Measurements from ENCODE around the gene LFNG. TPM values are rescaled to one million over a fixed set of nuclear protein-coding genes. Genes with fewer than 3 reads are reported as not detected.

The LFNG gene
- polyA plus RNA-seq, 2 of the 4 experiments (the other 2 are of a cell fraction): 2.3 to 7.3 TPM

DNA sequence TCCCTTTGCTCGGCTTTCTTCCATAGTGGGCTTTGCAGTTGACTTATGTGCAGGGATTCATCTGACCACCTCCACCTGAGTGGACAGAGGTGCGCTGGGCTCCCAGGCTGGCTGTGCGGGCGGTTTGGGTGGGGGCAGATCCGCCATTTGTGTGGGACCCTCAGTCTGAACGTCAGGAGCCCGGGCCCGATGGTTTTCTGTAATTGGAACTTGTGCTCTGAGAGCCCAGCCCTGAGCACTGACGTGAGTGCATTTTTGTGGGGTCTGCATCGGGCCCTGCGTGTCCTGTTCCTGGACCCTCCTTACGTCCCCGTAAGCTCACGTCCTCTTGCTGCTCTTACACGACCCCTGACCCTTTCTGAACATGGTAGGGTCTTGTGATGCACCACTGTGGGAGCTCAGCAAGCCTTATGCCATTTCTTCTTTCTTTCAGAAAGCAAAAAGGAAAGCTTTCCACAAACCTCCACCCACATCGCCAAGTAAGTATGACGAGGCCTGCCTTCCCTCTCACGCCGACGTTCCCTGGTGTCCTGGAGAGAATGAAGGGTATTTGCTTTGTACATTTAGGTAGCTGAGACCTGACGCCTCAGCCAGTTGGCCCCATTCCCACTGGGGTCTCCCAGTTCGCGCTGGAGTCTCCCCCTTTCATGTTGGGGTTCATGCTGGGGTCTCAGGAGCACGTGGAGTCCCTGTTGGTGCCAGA is 49.1 kb downstream of the LFNG start:
- no peaks in the 10 kb centered on the region for H3K9me3 ChIP-seq
- no peak overlapping the region for H3K27ac ChIP-seq
- POLR2A ChIA-PET: no interaction called here
- FAIRE-seq: no peak
- peaks cover 13% of the 10 kb centered on the region for H3K4me1 ChIP-seq
- no peak for TF ChIP-seq ZC3H11A (IDR thresholded peaks at IDR 0.05)
- TF ChIP-seq CHD2 (IDR thresholded peaks at IDR 0.05; ENCODE audit: low read length, partially characterized antibody): no peak
- no peak for TF ChIP-seq HDAC2 (IDR thresholded peaks at IDR 0.05)
- TF ChIP-seq HOXA7 (CRISPR knock-in tag; IDR thresholded peaks at IDR 0.05): no peak
- TF ChIP-seq CBX8 (IDR thresholded peaks at IDR 0.05): no peak
- TF ChIP-seq GATA3 (IDR thresholded peaks at IDR 0.05; ENCODE audit: borderline replicate concordance): no peak
- no peak for TF ChIP-seq KDM1A (IDR thresholded peaks at IDR 0.05; ENCODE audit: low read depth)
- TF ChIP-seq CHD4 (IDR thresholded peaks at IDR 0.05; ENCODE audit: borderline replicate concordance): no peak
- no peak for TF ChIP-seq KDM5A (IDR thresholded peaks at IDR 0.05)
- TF ChIP-seq RARB (CRISPR knock-in tag; IDR thresholded peaks at IDR 0.05): no peak
- TF ChIP-seq PHF8 (IDR thresholded peaks at IDR 0.05; ENCODE audit: borderline replicate concordance, low read depth): no peak
- no peak for TF ChIP-seq EP300 (IDR thresholded peaks at IDR 0.05)
- ATAC-seq: no peak
- 92% methylated on average over 24 of the region's 24 CpGs for WGBS (ENCODE audit: missing lambda C conversion rate)
- CTCF ChIA-PET: interaction anchor here (0.7 to 2.4 kb wide), 11 partner anchors 8 to 128 kb away, joined by 3 to 11 read pairs (median 3); no protein-coding TSS in a partner anchor
- no peak overlapping the region for H3K4me2 ChIP-seq
- H3K4me3 ChIP-seq: no peak overlapping the region
- no peak for DNase-seq (ENCODE audit: low read depth in 1 of 2, low spot score in 1 of 2)

GRCh38 chr7:2569421-2569820 is 49.8 kb downstream of the LFNG start:
- no peak overlapping the region for H3K27ac ChIP-seq
- H3K4me3 ChIP-seq: no peak overlapping the region
- ATAC-seq: no peak
- TF ChIP-seq CBX2 (IDR thresholded peaks at IDR 0.05; ENCODE audit: borderline replicate concordance, low read depth) (no peak), ATOH8 (CRISPR knock-in tag; IDR thresholded peaks at IDR 0.05; ENCODE audit: low read depth) (no peak), CHD2 (IDR thresholded peaks at IDR 0.05; ENCODE audit: low read length, partially characterized antibody) (no peak), FOSL2 (IDR thresholded peaks at IDR 0.05) (no peak), FOSL2 (CRISPR knock-in tag; IDR thresholded peaks at IDR 0.05) (no peak), HDAC2 (IDR thresholded peaks at IDR 0.05) (no peak), RARB (CRISPR knock-in tag; IDR thresholded peaks at IDR 0.05) (no peak), ZFP36 (IDR thresholded peaks at IDR 0.05; ENCODE audit: borderline replicate concordance, partially characterized antibody) (no peak), HOXB5 (CRISPR knock-in tag; IDR thresholded peaks at IDR 0.05) (no peak), JUN (IDR thresholded peaks at IDR 0.05) (no peak), MAZ (IDR thresholded peaks at IDR 0.05; ENCODE audit: borderline replicate concordance, low read depth, low read length) (no peak), SREBF2 (IDR thresholded peaks at IDR 0.05) (no peak), RCOR1 (IDR thresholded peaks at IDR 0.05; ENCODE audit: low read depth, low read length) (no peak), EHF (CRISPR knock-in tag; IDR thresholded peaks at IDR 0.05) (no peak), PBX3 (IDR thresholded peaks at IDR 0.05) (no peak), BHLHE40 (IDR thresholded peaks at IDR 0.05; ENCODE audit: low read depth, low read length) (no peak)
- TF ChIP-seq, protein P1, sequence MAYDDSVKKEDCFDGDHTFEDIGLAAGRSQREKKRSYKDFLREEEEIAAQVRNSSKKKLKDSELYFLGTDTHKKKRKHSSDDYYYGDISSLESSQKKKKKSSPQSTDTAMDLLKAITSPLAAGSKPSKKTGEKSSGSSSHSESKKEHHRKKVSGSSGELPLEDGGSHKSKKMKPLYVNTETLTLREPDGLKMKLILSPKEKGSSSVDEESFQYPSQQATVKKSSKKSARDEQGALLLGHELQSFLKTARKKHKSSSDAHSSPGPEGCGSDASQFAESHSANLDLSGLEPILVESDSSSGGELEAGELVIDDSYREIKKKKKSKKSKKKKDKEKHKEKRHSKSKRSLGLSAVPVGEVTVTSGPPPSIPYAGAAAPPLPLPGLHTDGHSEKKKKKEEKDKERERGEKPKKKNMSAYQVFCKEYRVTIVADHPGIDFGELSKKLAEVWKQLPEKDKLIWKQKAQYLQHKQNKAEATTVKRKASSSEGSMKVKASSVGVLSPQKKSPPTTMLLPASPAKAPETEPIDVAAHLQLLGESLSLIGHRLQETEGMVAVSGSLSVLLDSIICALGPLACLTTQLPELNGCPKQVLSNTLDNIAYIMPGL (CRISPR knock-in tag; IDR thresholded peaks at IDR 0.05; ENCODE audit: borderline replicate concordance): no peak
- TF ChIP-seq, protein P2, sequence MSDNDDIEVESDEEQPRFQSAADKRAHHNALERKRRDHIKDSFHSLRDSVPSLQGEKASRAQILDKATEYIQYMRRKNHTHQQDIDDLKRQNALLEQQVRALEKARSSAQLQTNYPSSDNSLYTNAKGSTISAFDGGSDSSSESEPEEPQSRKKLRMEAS (IDR thresholded peaks at IDR 0.05): no peak
- H3K4me2 ChIP-seq: no peak overlapping the region
- no peak for FAIRE-seq
- ChIA-PET CTCF (interaction anchor here (1.0 kb wide), 1 partner anchor 101 kb away, joined by 3 read pairs; no protein-coding TSS in a partner anchor), POLR2A (no interaction called here)
- DNase-seq (ENCODE audit: low read depth in 1 of 2, low spot score in 1 of 2): no peak
- peaks cover 13% of the 10 kb centered on the region for H3K4me1 ChIP-seq
- H3K9me3 ChIP-seq: no peaks in the 10 kb centered on the region
- WGBS (ENCODE audit: missing lambda C conversion rate): 96% methylated on average over 14 of the region's 14 CpGs
